Right ventricle myocardium inferior (tissue), 1 donor: ENCODE measurements around the gene DCAF4. TPM values are rescaled to one million over a fixed set of nuclear protein-coding genes. Genes with fewer than 3 reads are reported as not detected.
"Not testable (repeated sequence)": the region's sequence is repeated elsewhere in the genome, so short reads cannot be mapped to it uniquely, and the experiment has no call there.

Experiments
- ATAC-seq: fragments of 200-7000 bp; cut with Tn5 transposase; one replicate; pipeline ENCODE4 v1.9.1; 2020; ENCODE audit warnings: mild to moderate bottlenecking, moderate library complexity
- DNase-seq: peaks from one replicate; pipeline ENCODE4 v3.0.0; 2021; ENCODE audit errors: missing footprints
- intact Hi-C: fragments of 100-400 bp; cut with DNase I; formaldehyde crosslinking; loops from one replicate; pipeline ENCODE4 v1.11.0; 2022
- total RNA-seq: library from RNA; stranded (reverse); fragmentation: NEBNext Ultra II Directional; extraction: Animal tissue kit (Norgen Biotek cat#: 25700); gene quantifications from one replicate; pipeline ENCODE4 v1.2.1, GENCODE V29; 2021
- donor health status: DM: no; HTN: yes; CAD: no; lungs with severe emphysema.

DCAF4 gene
- total RNA-seq, 1 donor from 2014 or later, result 7.9 TPM

- DNase-seq, result peak; percentile 77
- intact Hi-C loops, result no loop called here
- no peak for ATAC-seq
These were observed 1.9 kb upstream of the DCAF4 start for GRCh38 chr14:72924337-72924736.

DNA sequence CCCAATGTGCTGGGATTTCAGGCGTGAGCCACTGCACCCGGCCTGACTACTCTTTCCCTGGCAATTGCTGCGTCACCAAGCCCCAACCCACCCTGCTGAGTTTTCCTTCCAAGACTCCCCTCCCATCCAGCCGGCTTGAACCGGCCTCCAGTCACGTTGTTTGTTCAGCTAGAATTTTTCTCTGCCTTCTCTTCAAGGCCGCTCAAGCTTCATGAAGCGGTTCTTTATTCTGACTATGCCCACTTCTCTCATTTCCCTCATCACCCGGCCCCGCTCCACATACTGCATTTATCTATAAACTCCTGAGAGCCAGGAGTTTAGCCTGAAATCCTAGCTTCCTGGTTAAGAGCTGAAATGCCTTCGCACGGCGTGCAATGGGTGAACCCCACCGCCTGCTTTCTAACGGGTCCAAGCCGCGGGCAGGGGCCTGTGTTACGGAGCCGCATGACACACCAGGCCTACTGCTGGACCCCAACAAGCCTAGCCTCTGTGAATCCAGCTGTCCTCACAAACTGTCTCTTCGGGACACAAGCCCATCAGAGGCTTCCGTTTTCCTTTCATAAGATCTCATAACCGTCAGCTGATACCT, 999 bp upstream of the DCAF4 start:
- ATAC-seq (no peak), DNase-seq (no peak)
- intact Hi-C loops, result no loop called here

DNA sequence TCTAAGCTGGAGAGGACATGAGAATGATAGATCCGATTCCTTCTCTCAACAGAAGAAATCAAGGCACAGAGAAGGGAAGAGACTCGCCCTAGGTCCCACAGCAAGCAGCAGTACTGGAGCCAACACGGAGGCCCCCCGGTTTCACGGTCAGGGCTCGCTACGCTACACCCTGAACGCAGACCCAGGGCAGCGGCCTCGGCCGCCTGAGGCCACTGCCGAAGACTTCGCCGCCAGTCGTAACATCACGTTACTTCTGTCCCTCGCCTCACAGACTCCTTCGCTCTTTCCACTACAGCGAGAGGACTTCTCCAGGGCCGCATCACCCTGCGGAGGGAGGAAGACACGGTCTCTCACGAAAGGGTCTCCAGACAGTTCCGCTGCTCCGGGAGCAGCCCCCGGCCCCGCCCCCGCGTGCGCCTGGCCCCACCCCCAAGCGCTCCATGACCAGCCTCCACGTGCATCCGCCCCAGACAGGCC, 411 bp upstream of the DCAF4 start:
- intact Hi-C loops, result no loop called here
- no peak for DNase-seq
- ATAC-seq, result no peak

GRCh38 chr14:72928872-72929271, 2.6 kb downstream of the DCAF4 start:
- ATAC-seq (no peak), DNase-seq (no peak)
- intact Hi-C loops, result no loop called here

DNA sequence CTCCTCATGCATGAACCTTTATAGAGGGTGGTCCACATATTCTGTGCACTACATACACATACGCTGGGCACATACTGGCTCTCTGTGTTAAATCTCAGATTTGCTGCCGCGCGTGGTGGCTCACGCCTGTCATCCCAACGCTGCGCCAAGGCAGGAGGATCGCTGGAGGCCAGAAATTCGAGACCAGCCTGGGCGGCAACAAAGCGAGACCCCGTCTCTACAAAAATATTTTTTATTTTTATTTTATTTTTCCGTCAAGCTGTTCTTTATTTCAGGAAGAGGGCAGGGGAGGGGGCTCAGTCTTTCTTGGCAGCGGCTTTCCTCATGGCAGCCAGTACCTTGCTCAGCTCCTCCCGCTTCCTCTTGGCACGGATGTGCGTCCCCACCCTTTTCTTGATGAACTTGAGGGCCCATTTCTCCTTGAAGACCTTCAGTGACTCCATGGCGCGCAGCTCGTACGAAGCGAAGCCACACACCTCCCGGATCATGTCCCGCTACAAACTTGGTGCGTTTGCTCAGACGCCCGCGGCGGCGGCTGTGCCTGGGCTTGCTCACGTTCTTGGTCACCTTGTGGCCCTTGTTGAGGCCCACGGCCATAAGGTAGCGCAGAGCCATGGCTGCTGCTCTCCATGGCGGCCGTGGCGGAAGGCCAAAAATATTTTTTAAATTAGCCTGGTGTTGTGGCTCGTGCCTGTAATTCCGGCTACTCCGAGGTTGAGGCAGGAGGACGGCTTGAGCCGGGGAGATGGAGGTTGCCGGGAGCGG, 3.2 kb downstream of the DCAF4 start:
- ATAC-seq (no peak), DNase-seq (no peak)
- intact Hi-C loops, result no loop called here

- intact Hi-C loops, result no loop called here
- DNase-seq, result no peak
These were observed 6.6 kb downstream of the DCAF4 start for GRCh38 chr14:72932893-72933292.

DNA sequence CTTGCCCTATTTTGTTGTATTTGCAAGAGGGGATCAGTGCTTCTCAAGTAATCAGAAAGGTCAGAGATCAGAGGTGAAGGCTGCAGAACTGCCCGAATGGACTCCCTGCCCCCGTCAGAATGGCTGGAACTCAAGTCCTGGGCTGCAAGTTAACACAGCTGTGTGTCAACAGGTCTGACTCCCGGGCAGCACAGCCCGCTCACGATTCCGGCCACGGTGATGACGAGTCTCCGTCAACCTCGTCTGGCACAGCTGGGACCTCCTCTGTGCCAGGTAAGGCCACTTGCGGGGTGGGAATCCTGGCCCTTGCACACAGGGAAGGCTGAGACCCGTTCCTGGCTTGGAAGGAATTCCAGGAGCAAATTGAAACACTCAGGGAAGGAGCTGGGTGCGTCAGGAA, 13.4 kb downstream of the DCAF4 start:
- DNase-seq, result no peak
- intact Hi-C loops, result no loop called here
- ATAC-seq, result no peak

More at GRCh38 chr14:72932893-72933292, 6.6 kb downstream of the DCAF4 start:
- ATAC-seq, result no peak

DNA sequence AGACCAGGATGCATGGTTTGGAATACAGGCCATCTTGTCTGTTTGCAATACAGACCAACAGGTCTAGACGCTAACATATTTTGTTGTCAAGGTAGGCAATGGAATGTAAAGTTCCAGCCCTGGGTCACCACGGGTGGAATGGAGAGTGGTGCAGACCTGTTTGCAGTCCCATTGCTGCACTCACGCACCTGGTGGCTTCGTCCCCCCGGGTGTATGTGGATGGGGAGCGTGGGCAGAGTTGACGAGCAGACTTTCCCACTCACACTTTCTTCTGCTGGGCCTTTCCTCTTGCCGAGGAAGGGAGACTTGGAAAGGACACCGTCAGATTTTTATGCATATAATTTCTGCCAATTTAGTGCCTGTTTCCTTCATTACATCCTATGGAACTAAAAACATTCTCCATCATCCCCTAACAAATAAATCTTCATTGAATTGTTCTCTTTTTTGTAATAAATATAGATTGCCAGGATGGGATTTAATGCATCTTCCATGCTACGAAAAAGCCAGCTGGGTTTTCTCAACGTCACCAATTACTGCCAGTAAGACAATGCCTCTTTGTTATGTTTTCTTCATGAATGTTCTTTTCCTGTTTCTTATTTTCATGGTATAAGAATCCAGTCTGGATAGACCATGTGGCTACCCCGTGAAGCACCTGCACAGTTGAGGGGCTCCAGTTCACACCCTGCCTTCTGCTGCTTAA, 15.2 kb downstream of the DCAF4 start:
- intact Hi-C loops, result no loop called here
- DNase-seq (no peak), ATAC-seq (no peak)

- ATAC-seq (no peak), DNase-seq (no peak)
- intact Hi-C loops, result no loop called here
These were observed 16.7 kb downstream of the DCAF4 start for GRCh38 chr14:72942934-72943333.

DNA sequence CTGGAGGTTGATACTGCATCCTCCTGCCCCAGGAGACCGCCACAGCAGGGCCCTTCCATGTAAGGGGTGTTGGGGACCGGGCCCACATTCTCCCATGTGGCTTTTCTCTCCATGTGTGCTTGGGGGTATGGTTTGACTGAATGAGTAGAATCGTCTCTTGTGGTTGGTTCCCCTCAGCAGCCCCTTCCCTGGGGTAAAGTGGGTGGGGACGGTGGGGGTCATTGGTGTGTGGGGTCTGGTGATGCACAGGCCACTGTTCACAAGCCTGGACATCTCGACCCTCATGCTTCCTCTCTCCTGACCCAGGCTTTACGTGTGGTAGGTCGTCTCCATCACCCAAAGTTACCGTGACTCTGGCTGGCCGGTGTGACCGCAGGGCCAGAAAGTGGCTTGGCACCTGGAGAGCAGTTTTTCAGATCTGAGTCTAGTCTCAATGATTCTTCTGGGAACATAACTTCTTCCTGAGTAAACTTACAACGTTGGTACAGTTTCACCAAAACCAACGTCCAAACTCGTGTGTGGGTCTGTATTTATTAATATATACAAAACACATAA, 17.7 kb downstream of the DCAF4 start:
- no peak for ATAC-seq
- no peak for DNase-seq
- intact Hi-C loops, result no loop called here

- DNase-seq (no peak), ATAC-seq (no peak)
- intact Hi-C loops, result no loop called here
These were observed 19.2 kb downstream of the DCAF4 start for GRCh38 chr14:72945356-72946027.

- DNase-seq (no peak), ATAC-seq (no peak)
- intact Hi-C loops, result no loop called here
These were observed 20.2 kb downstream of the DCAF4 start for GRCh38 chr14:72946491-72946890.

- intact Hi-C loops, result loop anchor here (2.0 kb wide), 1 partner anchor 431 kb away; no protein-coding TSS in a partner anchor
- no peak for ATAC-seq
- no peak for DNase-seq
These were observed 21.3 kb downstream of the DCAF4 start for GRCh38 chr14:72947366-72948160.

GRCh38 chr14:72948481-72949138, 22.3 kb downstream of the DCAF4 start:
- DNase-seq, result no peak
- no peak for ATAC-seq
- intact Hi-C loops, result loop anchor here (2.0 kb wide), 1 partner anchor 432 kb away; no protein-coding TSS in a partner anchor

- DNase-seq (no peak), ATAC-seq (no peak)
- intact Hi-C loops, result no loop called here
These were observed 25.9 kb downstream of the DCAF4 start for GRCh38 chr14:72952171-72952570.

- ATAC-seq, intact Hi-C loops, DNase-seq: not testable (repeated sequence)
These were observed 30.5 kb downstream of the DCAF4 start for GRCh38 chr14:72956741-72957140.

DNA sequence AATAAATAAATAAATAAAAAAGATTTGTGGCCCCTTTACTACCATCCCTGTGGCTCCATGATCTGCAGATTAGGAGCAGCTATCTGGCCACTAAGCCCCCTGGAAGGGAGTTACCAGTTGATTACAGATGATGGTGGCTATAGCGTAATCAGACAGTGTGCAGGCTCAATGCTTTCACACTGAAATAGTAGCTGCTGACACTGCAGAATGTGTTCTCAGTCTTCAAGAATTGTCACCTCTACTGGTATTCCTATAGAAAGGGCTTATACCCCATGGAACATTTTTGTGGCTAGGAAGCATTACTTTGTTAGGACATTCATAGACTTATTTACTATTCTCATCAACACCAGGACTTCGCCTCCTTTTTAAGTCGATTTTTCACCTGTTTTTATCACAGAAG, 30.9 kb downstream of the DCAF4 start:
- DNase-seq, result no peak
- intact Hi-C loops, result no loop called here
- no peak for ATAC-seq

- intact Hi-C loops, result no loop called here
- no peak for DNase-seq
- no peak for ATAC-seq
These were observed 32.3 kb downstream of the DCAF4 start for GRCh38 chr14:72958548-72958947.
